GM21737 (cell line): ENCODE results near the gene OTOP3.

Experiments
- ATAC-seq: cut with Tn5 transposase; IDR thresholded peaks from one replicate; pipeline ENCODE4 v1.9.1; 2021; ENCODE audit warnings: mild to moderate bottlenecking, moderate library complexity; ENCODE audit not compliant: unreplicated experiment

OTOP3 gene

DNA sequence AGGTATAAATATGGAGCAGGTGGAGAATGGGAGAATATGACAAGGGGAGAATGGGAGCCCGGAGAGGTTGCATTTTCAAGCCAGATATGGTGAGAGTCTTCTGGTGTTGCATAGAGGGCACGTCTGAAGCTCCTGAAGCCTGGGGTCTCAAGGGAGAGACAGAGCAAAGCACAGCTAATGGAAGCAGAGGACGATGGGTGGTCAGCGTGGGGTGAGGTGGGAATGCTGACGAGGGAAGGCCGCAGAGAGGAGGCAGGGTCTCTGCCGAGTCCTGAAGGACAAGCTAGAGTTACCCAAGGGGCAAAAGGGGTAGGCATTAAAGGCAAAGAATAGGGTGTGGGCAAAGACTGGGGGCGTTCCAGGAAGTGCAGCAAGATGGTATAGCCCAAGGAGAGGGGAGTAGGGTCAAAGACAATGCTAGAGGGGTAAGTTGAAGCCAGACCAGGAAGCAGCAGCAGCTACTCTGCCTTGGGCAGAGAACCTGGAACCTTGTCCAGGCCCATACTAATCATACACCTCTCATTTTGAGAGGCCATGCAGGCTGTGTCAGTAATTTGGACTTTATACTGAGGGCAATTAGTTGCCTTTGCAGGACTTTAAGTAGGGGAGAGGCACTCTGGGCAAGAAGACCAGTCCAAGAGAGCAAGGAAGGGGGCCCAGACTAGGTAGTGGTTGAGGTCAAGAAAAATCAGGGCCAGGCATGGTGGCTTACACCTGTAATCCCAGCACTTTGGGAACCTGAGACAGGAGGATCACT lies 2.7 kb downstream of the OTOP3 start:
- no peak for ATAC-seq

- ATAC-seq = no peak
These were observed 3.8 kb downstream of the OTOP3 start for GRCh38 chr17:74939534-74939933.

DNA sequence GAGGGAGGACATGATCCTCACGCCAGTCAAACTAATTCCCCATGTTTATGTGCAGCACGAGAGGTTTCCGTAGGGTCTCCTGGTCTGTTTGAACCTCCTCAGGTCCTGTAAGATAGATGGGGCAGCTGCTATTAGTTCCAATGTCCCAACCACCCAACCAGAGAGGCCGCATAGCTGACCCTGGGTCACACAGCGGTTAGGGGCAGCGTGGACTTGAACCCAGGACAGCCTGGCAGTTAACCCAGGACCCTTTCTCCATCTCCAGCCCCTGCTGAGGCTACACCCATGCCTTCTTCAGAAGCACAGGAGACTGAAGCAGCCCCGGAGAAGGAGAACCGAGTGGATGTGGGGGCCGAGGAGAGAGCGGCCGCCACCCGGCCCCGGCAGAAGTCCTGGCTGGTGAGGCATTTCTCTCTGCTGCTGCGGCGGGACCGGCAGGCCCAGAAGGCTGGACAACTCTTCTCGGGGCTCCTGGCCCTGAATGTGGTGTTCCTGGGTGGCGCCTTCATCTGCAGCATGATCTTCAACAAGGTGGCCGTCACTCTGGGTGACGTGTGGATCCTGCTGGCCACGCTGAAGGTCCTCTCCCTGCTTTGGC lies 5.5 kb downstream of the OTOP3 start:
- no peak for ATAC-seq

- no peak for ATAC-seq
These were observed 8.3 kb downstream of the OTOP3 start for GRCh38 chr17:74943808-74944522.

DNA sequence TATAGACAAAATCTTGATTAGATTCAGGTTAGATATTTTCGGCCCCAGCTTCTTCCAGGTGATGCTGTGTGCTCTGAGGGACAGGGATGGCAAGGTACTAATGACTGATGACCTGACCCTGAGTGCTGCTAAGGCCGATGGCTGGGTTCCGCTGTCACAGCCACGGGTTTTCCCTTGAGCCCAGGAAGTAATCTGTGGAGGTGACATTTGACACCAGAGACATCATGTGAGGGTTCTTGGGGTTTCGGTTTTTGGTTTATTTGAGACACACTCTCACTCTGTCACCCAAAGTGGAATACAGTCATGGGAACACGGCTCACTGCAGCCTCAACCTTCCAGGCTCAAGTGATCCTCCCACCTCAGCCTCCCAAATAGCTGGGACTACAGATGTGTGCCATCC lies 9.8 kb downstream of the OTOP3 start:
- no peak for ATAC-seq

DNA sequence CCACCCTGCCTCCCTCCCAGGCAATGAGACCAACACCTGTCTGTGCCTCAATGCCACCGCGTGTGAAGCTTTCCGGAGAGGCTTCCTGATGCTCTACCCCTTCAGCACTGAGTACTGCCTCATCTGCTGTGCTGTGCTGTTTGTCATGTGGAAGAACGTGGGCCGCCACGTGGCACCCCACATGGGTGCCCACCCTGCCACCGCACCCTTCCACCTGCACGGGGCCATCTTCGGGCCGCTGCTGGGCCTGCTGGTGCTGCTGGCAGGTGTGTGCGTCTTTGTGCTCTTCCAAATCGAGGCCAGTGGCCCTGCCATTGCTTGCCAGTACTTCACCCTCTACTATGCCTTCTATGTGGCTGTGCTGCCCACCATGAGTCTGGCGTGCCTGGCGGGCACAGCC lies 10.9 kb downstream of the OTOP3 start:
- no peak for ATAC-seq

GRCh38 chr17:74947041-74947754 lies 11.5 kb downstream of the OTOP3 start:
- no peak for ATAC-seq

DNA sequence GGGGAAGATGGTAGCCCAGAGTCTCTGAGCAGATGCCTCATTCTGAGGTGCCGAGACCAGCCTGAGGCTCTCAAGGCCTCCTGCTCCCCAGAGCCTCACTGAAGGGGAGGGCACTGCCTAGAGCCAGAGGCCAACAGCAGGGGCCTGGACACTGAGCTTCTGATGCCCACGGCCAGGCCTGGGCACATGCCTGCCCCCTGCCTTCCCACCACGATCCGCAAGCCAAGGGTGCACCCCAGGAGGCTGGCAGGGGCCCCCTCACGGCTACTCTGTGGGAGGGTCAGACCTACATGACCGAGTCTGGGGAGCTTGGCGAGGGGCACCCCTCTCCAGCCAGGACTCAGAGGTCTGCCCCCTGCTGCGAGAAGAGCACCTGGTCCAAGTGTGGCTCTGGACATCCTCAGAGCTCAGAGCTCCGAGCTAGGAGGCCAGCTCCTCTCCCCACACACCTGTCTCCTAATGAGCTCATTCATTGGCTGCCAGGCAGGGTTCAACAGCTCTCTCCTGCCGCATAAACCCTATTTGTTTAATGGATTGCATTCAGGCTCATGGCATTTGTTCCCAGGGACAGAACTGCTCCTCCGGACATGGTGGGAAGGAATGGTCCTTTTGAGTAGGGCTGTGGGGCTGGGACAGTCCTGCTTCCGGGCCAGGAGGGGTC lies 13.9 kb downstream of the OTOP3 start:
- ATAC-seq = no peak

DNA sequence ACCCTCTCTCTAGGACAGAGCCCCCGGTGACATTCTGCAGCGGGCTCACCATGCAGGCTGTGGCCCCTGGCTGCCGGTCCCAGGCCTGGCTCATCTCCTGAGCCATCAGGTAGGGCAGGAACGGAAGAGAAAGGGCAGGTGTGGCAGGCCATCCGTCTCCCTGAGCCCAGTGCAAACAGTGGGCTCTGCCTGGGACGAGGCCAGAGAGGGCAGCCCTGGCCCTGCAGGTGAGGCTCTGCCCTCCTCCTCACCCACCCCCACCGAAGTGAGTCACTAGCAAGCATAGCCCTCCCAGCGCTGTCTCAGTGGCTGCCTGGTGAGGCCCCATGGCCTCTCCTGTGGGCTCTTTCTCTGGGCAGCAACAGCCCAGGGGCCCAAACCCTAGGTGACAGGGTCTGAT lies 14.5 kb downstream of the OTOP3 start:
- no peak for ATAC-seq

- ATAC-seq = no peak
These were observed 15.4 kb downstream of the OTOP3 start for GRCh38 chr17:74951065-74951464.

DNA sequence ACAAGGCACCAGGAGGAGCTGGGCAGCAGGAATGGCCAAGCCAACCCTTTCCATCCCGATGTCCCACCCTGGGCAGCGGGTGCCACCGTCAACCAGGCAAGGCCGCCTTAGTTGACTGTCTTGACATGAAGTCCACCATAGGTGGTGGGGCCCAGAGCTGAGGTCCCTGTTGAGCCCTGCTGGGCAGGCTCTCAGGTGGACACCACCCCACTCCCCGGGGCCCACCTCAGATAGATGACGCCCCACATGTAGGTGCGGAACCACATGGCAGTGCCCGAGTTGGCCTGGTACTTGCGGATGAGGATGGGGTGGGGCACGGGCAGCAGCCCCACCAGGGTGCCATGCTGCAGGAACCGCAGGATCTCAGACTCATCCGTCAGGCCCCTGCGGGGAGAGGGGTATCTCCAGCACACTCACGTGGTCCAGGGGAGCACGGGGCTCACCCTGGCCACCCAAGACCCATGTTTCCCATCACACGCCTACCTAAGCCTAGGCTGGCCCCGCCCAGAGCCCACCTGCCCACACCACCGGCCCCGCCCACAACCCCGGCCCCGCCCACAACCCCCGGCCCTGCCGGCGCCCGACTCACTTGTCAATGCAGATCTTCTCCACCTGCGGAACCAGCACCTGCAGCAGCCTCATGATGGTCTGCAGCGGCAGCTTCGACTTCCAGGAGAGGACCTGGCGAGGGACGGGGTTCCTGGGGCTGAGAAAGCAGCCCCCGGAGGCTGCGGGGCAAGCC lies 16.2 kb downstream of the OTOP3 start:
- no peak for ATAC-seq

GRCh38 chr17:74952431-74953133 lies 16.9 kb downstream of the OTOP3 start:
- no peak for ATAC-seq

- ATAC-seq = no peak
These were observed 17.5 kb downstream of the OTOP3 start for GRCh38 chr17:74953134-74953687.

DNA sequence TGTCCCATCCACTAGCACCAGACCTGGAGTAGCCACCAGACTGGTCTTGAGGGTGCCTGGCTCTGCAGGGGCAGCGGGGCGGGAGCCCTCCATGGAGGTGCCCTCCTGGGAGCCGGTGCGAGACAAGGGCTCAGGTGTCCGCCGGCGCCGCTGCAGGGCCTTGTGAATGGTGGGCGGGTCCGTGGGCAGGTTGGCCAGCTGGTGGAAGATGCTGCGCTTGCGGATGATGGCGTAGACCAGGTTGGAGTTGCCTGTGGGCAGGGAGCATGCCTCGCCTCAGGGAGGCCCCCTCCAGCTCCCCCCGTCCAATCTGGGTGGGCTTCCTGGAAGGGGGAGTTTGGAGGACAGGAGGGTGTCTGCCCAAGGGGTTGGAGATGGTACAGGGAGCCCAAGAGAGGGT lies 18.4 kb downstream of the OTOP3 start:
- no peak for ATAC-seq

- no peak for ATAC-seq
These were observed 19.1 kb downstream of the OTOP3 start for GRCh38 chr17:74954665-74955421.

- ATAC-seq = no peak
These were observed 20.4 kb downstream of the OTOP3 start for GRCh38 chr17:74956093-74956492.

- no peak for ATAC-seq
These were observed 22.4 kb downstream of the OTOP3 start for GRCh38 chr17:74957935-74958740.
